GM18909 (cell line): ENCODE data around the gene SLC36A3.
"Not testable (repeated sequence)": the region's sequence is repeated elsewhere in the genome, so short reads cannot be mapped to it uniquely, and the experiment has no call there.

Experiments used
- ATAC-seq: cut with Tn5 transposase; IDR thresholded peaks from one replicate; pipeline ENCODE4 v1.9.1; 2021; ENCODE audit warnings: mild to moderate bottlenecking; ENCODE audit not compliant: unreplicated experiment, poor library complexity

SLC36A3 gene

GRCh38 chr5:151309821-151310220, 6.3 kb upstream of the SLC36A3 start:
- ATAC-seq = not testable (repeated sequence)

- not testable (repeated sequence) for ATAC-seq
Observed at GRCh38 chr5:151309266-151309665, 5.7 kb upstream of the SLC36A3 start.

- ATAC-seq = no peak
Observed at GRCh38 chr5:151298063-151298855, 5.3 kb downstream of the SLC36A3 start.

GRCh38 chr5:151296974-151297373, 6.6 kb downstream of the SLC36A3 start:
- ATAC-seq = no peak

- no peak for ATAC-seq
Observed at GRCh38 chr5:151296478-151296830, 7.1 kb downstream of the SLC36A3 start.

- no peak for ATAC-seq
Observed at GRCh38 chr5:151295791-151296477, 7.6 kb downstream of the SLC36A3 start.

- no peak for ATAC-seq
Observed at GRCh38 chr5:151295138-151295537, 8.4 kb downstream of the SLC36A3 start.

GRCh38 chr5:151293624-151294023, 9.9 kb downstream of the SLC36A3 start:
- no peak for ATAC-seq

GRCh38 chr5:151288180-151288579, 15.4 kb downstream of the SLC36A3 start:
- no peak for ATAC-seq

GRCh38 chr5:151286246-151286645, 17.3 kb downstream of the SLC36A3 start:
- no peak for ATAC-seq

- ATAC-seq = no peak
Observed at GRCh38 chr5:151285683-151286082, 17.9 kb downstream of the SLC36A3 start.

- no peak for ATAC-seq
Observed at GRCh38 chr5:151284392-151284967, 19.1 kb downstream of the SLC36A3 start.

- no peak for ATAC-seq
Observed at GRCh38 chr5:151283120-151283825, 20.3 kb downstream of the SLC36A3 start.

- ATAC-seq = no peak
Observed at GRCh38 chr5:151281001-151281639, 22.4 kb downstream of the SLC36A3 start.

- ATAC-seq = no peak
Observed at GRCh38 chr5:151280443-151280842, 23.1 kb downstream of the SLC36A3 start.

GRCh38 chr5:151278845-151279244, 24.7 kb downstream of the SLC36A3 start:
- ATAC-seq = no peak

GRCh38 chr5:151275803-151276202, 27.8 kb downstream of the SLC36A3 start:
- no peak for ATAC-seq

GRCh38 chr5:151274666-151275065, 28.9 kb downstream of the SLC36A3 start:
- no peak for ATAC-seq

GRCh38 chr5:151271336-151271735, 32.2 kb downstream of the SLC36A3 start:
- no peak for ATAC-seq

- ATAC-seq = peak; percentile 89
Observed at GRCh38 chr5:151270599-151270998, 33.0 kb downstream of the SLC36A3 start.
